ENCODE results near the gene ADAM12. TPM values are rescaled to one million over a fixed set of nuclear protein-coding genes. Genes with fewer than 3 reads are reported as not detected.

ADAM12 gene
- total and polyA plus RNA-seq, 2 donors (not counting 1 experiment from before 2014, with no cell fraction given) = 21.0 to 56.9 TPM

DNA sequence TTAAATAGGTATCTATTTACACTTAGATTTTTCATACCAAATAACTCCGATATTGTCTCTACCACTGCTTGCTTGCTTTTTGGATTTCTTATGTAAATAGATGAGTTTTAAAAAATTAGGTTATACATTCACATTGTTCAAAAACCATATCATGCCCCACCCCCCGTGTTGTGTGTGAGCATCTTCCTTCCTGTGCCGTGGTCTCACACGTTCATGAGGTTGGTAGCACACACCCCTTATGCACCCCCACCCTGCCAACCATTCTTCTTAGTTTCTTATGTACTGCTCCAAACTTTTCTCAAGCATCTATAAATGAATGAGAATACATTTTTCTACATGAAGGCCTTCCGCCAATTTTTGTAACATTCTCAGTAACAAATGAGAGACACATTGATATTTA is 376.3 kb downstream of the ADAM12 start:
- peaks cover 2% of the 10 kb centered on the region for H3K27me3 ChIP-seq (ENCODE audit: control insufficient read depth, insufficient read depth, low read length)
- H3K9ac ChIP-seq (ENCODE audit: insufficient read depth, low read length) = no peak overlapping the region
- no peak overlapping the region for H3K4me2 ChIP-seq (ENCODE audit: extremely low read depth, insufficient read depth, low read length)
- DNase-seq (ENCODE audit: low read depth in 2 of 2) = no peak
- H3K4me3 ChIP-seq (replicated peaks in 1 of 4; ENCODE audit: control extremely low read depth in 1 of 4, insufficient read depth in 1 of 4, low read depth in 3 of 4, low read length in 4 of 4) = no peak overlapping the region
- no peak overlapping the region for H2AFZ ChIP-seq (ENCODE audit: low read length)
- H3K36me3 ChIP-seq (ENCODE audit: control insufficient read depth, insufficient read depth, low read length) = no peaks in the 10 kb centered on the region
- H3K27ac ChIP-seq (ENCODE audit: insufficient read depth, low read length) = no peak overlapping the region
- no peak for TF ChIP-seq EZH2 (IDR thresholded peaks at IDR 0.05; ENCODE audit: low read length, missing control alignments)
- TF ChIP-seq, protein P1, sequence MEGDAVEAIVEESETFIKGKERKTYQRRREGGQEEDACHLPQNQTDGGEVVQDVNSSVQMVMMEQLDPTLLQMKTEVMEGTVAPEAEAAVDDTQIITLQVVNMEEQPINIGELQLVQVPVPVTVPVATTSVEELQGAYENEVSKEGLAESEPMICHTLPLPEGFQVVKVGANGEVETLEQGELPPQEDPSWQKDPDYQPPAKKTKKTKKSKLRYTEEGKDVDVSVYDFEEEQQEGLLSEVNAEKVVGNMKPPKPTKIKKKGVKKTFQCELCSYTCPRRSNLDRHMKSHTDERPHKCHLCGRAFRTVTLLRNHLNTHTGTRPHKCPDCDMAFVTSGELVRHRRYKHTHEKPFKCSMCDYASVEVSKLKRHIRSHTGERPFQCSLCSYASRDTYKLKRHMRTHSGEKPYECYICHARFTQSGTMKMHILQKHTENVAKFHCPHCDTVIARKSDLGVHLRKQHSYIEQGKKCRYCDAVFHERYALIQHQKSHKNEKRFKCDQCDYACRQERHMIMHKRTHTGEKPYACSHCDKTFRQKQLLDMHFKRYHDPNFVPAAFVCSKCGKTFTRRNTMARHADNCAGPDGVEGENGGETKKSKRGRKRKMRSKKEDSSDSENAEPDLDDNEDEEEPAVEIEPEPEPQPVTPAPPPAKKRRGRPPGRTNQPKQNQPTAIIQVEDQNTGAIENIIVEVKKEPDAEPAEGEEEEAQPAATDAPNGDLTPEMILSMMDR (conservative IDR thresholded peaks at IDR 0.05 in 1 of 2, IDR thresholded peaks at IDR 0.05 in 1 of 2; ENCODE audit: low read depth in 1 of 2, low read length in 2 of 2) = no peak
- no peaks in the 10 kb centered on the region for H3K9me3 ChIP-seq (ENCODE audit: control insufficient read depth, insufficient read depth, low read depth, low read length)
- no peaks in the 10 kb centered on the region for H4K20me1 ChIP-seq (ENCODE audit: control insufficient read depth, extremely low read depth, insufficient read depth, low read length)
- no peaks in the 10 kb centered on the region for H3K79me2 ChIP-seq (ENCODE audit: control insufficient read depth, insufficient read depth, low read length)
- H3K4me1 ChIP-seq (ENCODE audit: control insufficient read depth, extremely low read depth, insufficient read depth, low read length) = peaks cover 11% of the 10 kb centered on the region

DNA sequence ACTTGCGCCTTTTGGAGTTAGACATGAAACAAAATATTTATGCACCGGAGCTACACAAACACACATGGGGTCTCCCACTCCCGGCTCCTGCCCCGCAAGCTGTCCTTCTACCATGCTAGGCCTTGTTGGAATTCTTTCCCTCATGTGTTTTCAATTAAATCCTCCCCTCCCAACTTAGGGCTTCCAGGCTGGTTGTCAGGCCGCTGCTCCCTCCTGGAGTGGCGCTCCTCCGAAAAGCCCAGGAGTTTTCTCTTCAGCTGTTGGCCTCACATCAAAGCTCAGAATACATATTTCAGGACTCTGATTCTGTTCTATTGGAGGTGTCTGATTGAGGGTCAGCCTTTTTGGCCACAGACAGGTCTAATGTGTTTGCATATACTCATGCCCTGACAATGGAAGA is 378.6 kb downstream of the ADAM12 start:
- Histone ChIP-seq H2AFZ (ENCODE audit: low read length) (no peak overlapping the region), H3K27me3 (ENCODE audit: control insufficient read depth, insufficient read depth, low read length) (peaks cover 2% of the 10 kb centered on the region), H3K4me1 (ENCODE audit: control insufficient read depth, extremely low read depth, insufficient read depth, low read length) (peaks cover 11% of the 10 kb centered on the region), H3K9ac (ENCODE audit: insufficient read depth, low read length) (no peak overlapping the region), H4K20me1 (ENCODE audit: control insufficient read depth, extremely low read depth, insufficient read depth, low read length) (no peaks in the 10 kb centered on the region), H3K27ac (ENCODE audit: insufficient read depth, low read length) (no peak overlapping the region), H3K79me2 (ENCODE audit: control insufficient read depth, insufficient read depth, low read length) (no peaks in the 10 kb centered on the region), H3K9me3 (ENCODE audit: control insufficient read depth, insufficient read depth, low read depth, low read length) (no peaks in the 10 kb centered on the region), H3K4me2 (ENCODE audit: extremely low read depth, insufficient read depth, low read length) (no peak overlapping the region), H3K4me3 (replicated peaks in 1 of 4; ENCODE audit: control extremely low read depth in 1 of 4, insufficient read depth in 1 of 4, low read depth in 3 of 4, low read length in 4 of 4) (no peak overlapping the region), H3K36me3 (ENCODE audit: control insufficient read depth, insufficient read depth, low read length) (no peaks in the 10 kb centered on the region)
- DNase-seq (ENCODE audit: low read depth in 2 of 2) = no peak
- no peak for TF ChIP-seq EZH2 (IDR thresholded peaks at IDR 0.05; ENCODE audit: low read length, missing control alignments)
- TF ChIP-seq, protein P1 (conservative IDR thresholded peaks at IDR 0.05 in 1 of 2, IDR thresholded peaks at IDR 0.05 in 1 of 2; ENCODE audit: low read depth in 1 of 2, low read length in 2 of 2) = no peak

DNA sequence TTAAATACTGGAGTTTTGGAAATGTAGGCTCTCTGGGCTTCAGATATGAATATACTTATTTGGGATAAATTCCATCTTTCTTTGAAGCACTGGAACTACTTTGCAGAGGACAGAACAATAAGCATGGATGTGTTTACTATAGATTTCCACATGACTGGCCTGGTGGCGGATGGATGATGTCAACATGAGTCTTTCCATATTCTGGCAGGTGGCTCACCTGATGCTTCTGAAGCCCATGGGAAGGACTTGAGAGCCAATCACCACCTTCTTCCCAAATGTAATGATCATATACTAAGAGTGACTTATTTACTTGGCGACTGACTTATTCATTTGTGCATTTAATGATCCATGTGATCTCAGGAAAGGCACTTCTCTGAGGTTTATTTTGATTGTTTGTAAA is 381.4 kb downstream of the ADAM12 start:
- H3K36me3 ChIP-seq (ENCODE audit: control insufficient read depth, insufficient read depth, low read length) = no peaks in the 10 kb centered on the region
- H3K9me3 ChIP-seq (ENCODE audit: control insufficient read depth, insufficient read depth, low read depth, low read length) = no peaks in the 10 kb centered on the region
- no peak overlapping the region for H2AFZ ChIP-seq (ENCODE audit: low read length)
- H3K4me2 ChIP-seq (ENCODE audit: extremely low read depth, insufficient read depth, low read length) = no peak overlapping the region
- no peak overlapping the region for H3K4me3 ChIP-seq (replicated peaks in 1 of 4; ENCODE audit: control extremely low read depth in 1 of 4, insufficient read depth in 1 of 4, low read depth in 3 of 4, low read length in 4 of 4)
- no peaks in the 10 kb centered on the region for H3K4me1 ChIP-seq (ENCODE audit: control insufficient read depth, extremely low read depth, insufficient read depth, low read length)
- no peak for DNase-seq (ENCODE audit: low read depth in 2 of 2)
- no peaks in the 10 kb centered on the region for H4K20me1 ChIP-seq (ENCODE audit: control insufficient read depth, extremely low read depth, insufficient read depth, low read length)
- no peak overlapping the region for H3K9ac ChIP-seq (ENCODE audit: insufficient read depth, low read length)
- no peaks in the 10 kb centered on the region for H3K79me2 ChIP-seq (ENCODE audit: control insufficient read depth, insufficient read depth, low read length)
- TF ChIP-seq EZH2 (IDR thresholded peaks at IDR 0.05; ENCODE audit: low read length, missing control alignments) = no peak
- TF ChIP-seq, protein P1 (conservative IDR thresholded peaks at IDR 0.05 in 1 of 2, IDR thresholded peaks at IDR 0.05 in 1 of 2; ENCODE audit: low read depth in 1 of 2, low read length in 2 of 2) = no peak
- H3K27ac ChIP-seq (ENCODE audit: insufficient read depth, low read length) = no peak overlapping the region
- peaks cover 2% of the 10 kb centered on the region for H3K27me3 ChIP-seq (ENCODE audit: control insufficient read depth, insufficient read depth, low read length)

Measured in fibroblast of lung (primary cell).